HFFc6 (cell line): ENCODE data around the gene C1QTNF12. TPM values are rescaled to one million over a fixed set of nuclear protein-coding genes. Genes with fewer than 3 reads are reported as not detected.

Experiments used
- DNase-seq: peaks from one replicate; pipeline ENCODE4 v3.0.0-alpha.2; 2018
- H3K27ac Mint-ChIP-seq: 2 replicates; pipeline ENCODE4 v1.8.0; 2020; ENCODE audit warnings: mild to moderate bottlenecking, mixed read lengths
- H3K27me3 Mint-ChIP-seq: 2 replicates; pipeline ENCODE4 v1.8.0; 2021; ENCODE audit warnings: mild to moderate bottlenecking, moderate library complexity, mixed read lengths; ENCODE audit not compliant: insufficient read depth
- H3K36me3 Mint-ChIP-seq: 2 replicates; pipeline ENCODE4 v1.8.0; 2021; ENCODE audit warnings: low read depth, mixed read lengths
- H3K4me1 Mint-ChIP-seq: 2 replicates; pipeline ENCODE4 v1.8.0; 2020; ENCODE audit warnings: low read depth, mixed read lengths
- H3K4me3 Mint-ChIP-seq: 2 replicates; pipeline ENCODE4 v1.8.0; 2020; ENCODE audit warnings: mild to moderate bottlenecking, moderate library complexity, mixed read lengths
- H3K9me3 Mint-ChIP-seq: 2 replicates; pipeline ENCODE4 v1.8.0; 2020; ENCODE audit warnings: mild to moderate bottlenecking, mixed read lengths
- total RNA-seq, 6 experiments: library from RNA; stranded (reverse); fragmentation: NEBNext Ultra II Directional; extraction: Animal tissue kit (Norgen Biotek cat#: 25700); gene quantifications; 2 replicates in 1 of 6; 3 replicates in 5 of 6; pipeline ENCODE4 v1.2.3, GENCODE V29; 2021
- TF ChIP-seq, protein P1 (sequence below): fragments of 200-600 bp; sonication (generic); IDR thresholded peaks from 2 replicates; pipeline ENCODE4 v1.5.0; 2021; ENCODE audit warnings: antibody characterized with exemption, mild to moderate bottlenecking

C1QTNF12 gene
- total RNA-seq, 6 experiments from 2014 or later = 0.31 to 1.7 (median 1.1) TPM

GRCh38 chr1:1284221-1285101, 37.9 kb upstream of the C1QTNF12 start:
- H3K4me3 Mint-ChIP-seq = no peak overlapping the region
- TF ChIP-seq, protein P1, sequence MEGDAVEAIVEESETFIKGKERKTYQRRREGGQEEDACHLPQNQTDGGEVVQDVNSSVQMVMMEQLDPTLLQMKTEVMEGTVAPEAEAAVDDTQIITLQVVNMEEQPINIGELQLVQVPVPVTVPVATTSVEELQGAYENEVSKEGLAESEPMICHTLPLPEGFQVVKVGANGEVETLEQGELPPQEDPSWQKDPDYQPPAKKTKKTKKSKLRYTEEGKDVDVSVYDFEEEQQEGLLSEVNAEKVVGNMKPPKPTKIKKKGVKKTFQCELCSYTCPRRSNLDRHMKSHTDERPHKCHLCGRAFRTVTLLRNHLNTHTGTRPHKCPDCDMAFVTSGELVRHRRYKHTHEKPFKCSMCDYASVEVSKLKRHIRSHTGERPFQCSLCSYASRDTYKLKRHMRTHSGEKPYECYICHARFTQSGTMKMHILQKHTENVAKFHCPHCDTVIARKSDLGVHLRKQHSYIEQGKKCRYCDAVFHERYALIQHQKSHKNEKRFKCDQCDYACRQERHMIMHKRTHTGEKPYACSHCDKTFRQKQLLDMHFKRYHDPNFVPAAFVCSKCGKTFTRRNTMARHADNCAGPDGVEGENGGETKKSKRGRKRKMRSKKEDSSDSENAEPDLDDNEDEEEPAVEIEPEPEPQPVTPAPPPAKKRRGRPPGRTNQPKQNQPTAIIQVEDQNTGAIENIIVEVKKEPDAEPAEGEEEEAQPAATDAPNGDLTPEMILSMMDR = 0 out of 2 replicates have a peak, but pooled peaks have one; percentile 11
- H3K27ac Mint-ChIP-seq = no peak overlapping the region
- no peak for DNase-seq
- no peaks in the 10 kb centered on the region for H3K9me3 Mint-ChIP-seq
- H3K27me3 Mint-ChIP-seq = peaks cover 4% of the 10 kb centered on the region; the same call in 1 of the 2 replicates
- H3K4me1 Mint-ChIP-seq = peaks cover 15% of the 10 kb centered on the region
- H3K36me3 Mint-ChIP-seq = no peaks in the 10 kb centered on the region

DNA sequence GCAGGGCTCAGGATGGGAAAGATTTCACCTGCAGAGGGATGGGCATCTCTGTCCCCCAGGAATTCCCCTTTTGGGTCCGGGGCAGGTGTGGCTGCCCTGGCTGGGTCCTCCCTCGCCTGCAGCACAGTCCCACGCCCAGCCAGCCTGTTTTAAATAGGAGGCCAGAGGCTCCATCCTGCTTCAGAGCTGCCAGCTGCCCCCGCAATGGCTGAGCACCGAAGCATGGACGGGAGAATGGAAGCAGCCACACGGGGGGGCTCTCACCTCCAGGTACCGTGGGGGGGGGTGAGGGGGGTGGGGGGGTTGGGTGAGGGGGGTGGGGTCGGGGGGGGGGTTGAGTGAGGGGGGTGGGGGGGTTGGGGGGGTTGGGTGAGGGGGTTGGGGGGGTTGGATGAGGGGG, 37.3 kb upstream of the C1QTNF12 start:
- DNase-seq = no peak
- no peak overlapping the region for H3K4me3 Mint-ChIP-seq
- no peaks in the 10 kb centered on the region for H3K9me3 Mint-ChIP-seq
- H3K4me1 Mint-ChIP-seq = peaks cover 15% of the 10 kb centered on the region
- H3K36me3 Mint-ChIP-seq = no peaks in the 10 kb centered on the region
- H3K27me3 Mint-ChIP-seq = peaks cover 7% of the 10 kb centered on the region
- no peak overlapping the region for H3K27ac Mint-ChIP-seq
- TF ChIP-seq, protein P1 = no peak

- Mint-ChIP-seq H3K9me3 (no peaks in the 10 kb centered on the region), H3K4me1 (peaks cover 15% of the 10 kb centered on the region), H3K4me3 (no peak overlapping the region), H3K27me3 (peaks cover 7% of the 10 kb centered on the region), H3K36me3 (no peaks in the 10 kb centered on the region), H3K27ac (no peak overlapping the region)
- TF ChIP-seq, protein P1 = no peak
- DNase-seq = no peak
These were observed 36.5 kb upstream of the C1QTNF12 start for GRCh38 chr1:1282998-1283397.

- TF ChIP-seq, protein P1 = no peak
- H3K4me1 Mint-ChIP-seq = peaks cover 15% of the 10 kb centered on the region
- peak overlapping the region; percentile 78 for H3K27ac Mint-ChIP-seq
- no peaks in the 10 kb centered on the region for H3K9me3 Mint-ChIP-seq
- peak; percentile 82 for DNase-seq
- no peaks in the 10 kb centered on the region for H3K36me3 Mint-ChIP-seq
- H3K27me3 Mint-ChIP-seq = peaks cover 7% of the 10 kb centered on the region
- no peak overlapping the region for H3K4me3 Mint-ChIP-seq
These were observed 35.2 kb upstream of the C1QTNF12 start for GRCh38 chr1:1281533-1282321.

- no peak for DNase-seq
These were observed 34.4 kb upstream of the C1QTNF12 start for GRCh38 chr1:1280782-1281481.

More at GRCh38 chr1:1280782-1281481, 34.4 kb upstream of the C1QTNF12 start:
- H3K27me3 Mint-ChIP-seq = peaks cover 7% of the 10 kb centered on the region
- no peaks in the 10 kb centered on the region for H3K9me3 Mint-ChIP-seq
- no peak overlapping the region for H3K4me3 Mint-ChIP-seq
- TF ChIP-seq, protein P1 = no peak
- no peak overlapping the region for H3K27ac Mint-ChIP-seq
- H3K4me1 Mint-ChIP-seq = peaks cover 15% of the 10 kb centered on the region
- H3K36me3 Mint-ChIP-seq = no peaks in the 10 kb centered on the region
